HEK293 (cell line): ENCODE measurements around the gene TNIK.

ENCODE experiments used
- CTCF ChIA-PET: fragments of 350-600 bp; formaldehyde crosslinking; extraction: SDS; loops from one replicate; lab custom pipeline; 2021; ENCODE audit warnings: antibody characterized with exemption; lab: Yijun Ruan, JAX
- POLR2A ChIA-PET: fragments of 300-600 bp; formaldehyde crosslinking; extraction: SDS; loops from one replicate; lab custom pipeline; 2020; ENCODE audit warnings: antibody characterized with exemption, inconsistent platforms; lab: Yijun Ruan, JAX
- H3K27ac ChIP-seq: fragments of 200-500 bp; sonication (Bioruptor generic); 2 replicates; pipeline ENCODE4 v1.5.1; 2014; ENCODE audit warnings: low read depth, low read length, control low read depth, inconsistent platforms; ENCODE audit errors: extremely low read depth
- H3K36me3 ChIP-seq, 2 experiments: fragments of 200-500 bp in 1 of 2; sonication (Bioruptor generic) in 1 of 2; 1 replicate in 1 of 2; 2 replicates in 1 of 2; pipeline ENCODE4 v1.5.1; 2014 to 2017; ENCODE audit warnings: inconsistent platforms in 2 of 2, low read length in 2 of 2; ENCODE audit not compliant: control insufficient read depth in 2 of 2, insufficient read depth in 1 of 2
- H3K4me1 ChIP-seq: fragments of 200-500 bp; sonication (Bioruptor generic); 2 replicates; pipeline ENCODE4 v1.5.1; 2014; ENCODE audit warnings: mild to moderate bottlenecking, low read length, inconsistent platforms; ENCODE audit not compliant: control insufficient read depth, insufficient read depth
- H3K4me3 ChIP-seq: 2 replicates; pipeline ENCODE4 v1.5.1; 2011; ENCODE audit warnings: low read depth, mild to moderate bottlenecking, control low read depth, low read length, moderate library complexity
- H3K9me3 ChIP-seq: fragments of 200-500 bp; sonication (Bioruptor generic); 2 replicates; pipeline ENCODE4 v1.5.1; 2014; ENCODE audit warnings: low read depth, low read length, inconsistent platforms; ENCODE audit not compliant: control insufficient read depth, insufficient read depth
- ELK4 ChIP-seq: IDR thresholded peaks from 2 replicates; pipeline ENCODE4 v1.6.1; 2011; ENCODE audit warnings: mild to moderate bottlenecking, low read depth, low read length, borderline replicate concordance
- HOXD13 ChIP-seq: sonication (generic); formaldehyde crosslinking; IDR thresholded peaks from 2 replicates; pipeline ENCODE4 v1.8.0; 2022; ENCODE audit warnings: missing genetic modification reagents, borderline replicate concordance
- MEIS1 ChIP-seq: sonication (generic); formaldehyde crosslinking; IDR thresholded peaks from 2 replicates; pipeline ENCODE4 v1.8.1; 2022; ENCODE audit warnings: missing genetic modification reagents, mild to moderate bottlenecking, borderline replicate concordance
- MZF1 ChIP-seq: fragments of 450-650 bp; formaldehyde crosslinking; IDR thresholded peaks from 2 replicates; pipeline ENCODE4 v1.5.1; 2017; ENCODE audit warnings: missing biosample characterization, missing genetic modification characterization, borderline replicate concordance
- PBX3 ChIP-seq: sonication (generic); formaldehyde crosslinking; IDR thresholded peaks from 2 replicates; pipeline ENCODE4 v1.8.1; 2022; ENCODE audit warnings: mild to moderate bottlenecking, moderate library complexity, missing genetic modification reagents
- SCRT2 ChIP-seq: fragments of 450-650 bp; formaldehyde crosslinking; IDR thresholded peaks from 2 replicates; pipeline ENCODE4 v1.5.1; 2016; ENCODE audit warnings: missing biosample characterization, missing genetic modification characterization
- SETDB1 ChIP-seq: IDR thresholded peaks from one replicate; pipeline ENCODE4 v1.6.1; 2017; ENCODE audit warnings: mild to moderate bottlenecking, low read length, moderate library complexity, mixed read lengths; ENCODE audit not compliant: insufficient read length
- TCF7L2 ChIP-seq: IDR thresholded peaks from 2 replicates; pipeline ENCODE4 v1.6.1; 2011; ENCODE audit warnings: low read depth, mild to moderate bottlenecking, inconsistent platforms, low read length, moderate library complexity, borderline replicate concordance
- ZBTB17 ChIP-seq: fragments of 450-650 bp; formaldehyde crosslinking; IDR thresholded peaks from 2 replicates; pipeline ENCODE4 v1.5.1; 2016; ENCODE audit warnings: missing biosample characterization, missing genetic modification characterization
- ZFP37 ChIP-seq: fragments of 450-650 bp; formaldehyde crosslinking; IDR thresholded peaks from 2 replicates; pipeline ENCODE4 v1.5.1; 2016; ENCODE audit warnings: missing biosample characterization, missing genetic modification characterization
- ZNF10 ChIP-seq: fragments of 450-650 bp; formaldehyde crosslinking; IDR thresholded peaks from 2 replicates; pipeline ENCODE4 v1.5.1; 2017; ENCODE audit warnings: missing biosample characterization, missing genetic modification characterization
- ZNF132 ChIP-seq: fragments of 450-650 bp; formaldehyde crosslinking; IDR thresholded peaks from 2 replicates; pipeline ENCODE4 v1.5.1; 2017; ENCODE audit warnings: missing biosample characterization, missing genetic modification characterization, borderline replicate concordance
- ZNF19 ChIP-seq: fragments of 450-650 bp; formaldehyde crosslinking; IDR thresholded peaks from 2 replicates; pipeline ENCODE4; 2016; ENCODE audit warnings: missing biosample characterization, missing genetic modification characterization, low read depth
- ZNF223 ChIP-seq: fragments of 450-650 bp; formaldehyde crosslinking; IDR thresholded peaks from 2 replicates; pipeline ENCODE4 v1.5.1; 2016; ENCODE audit warnings: missing biosample characterization, missing genetic modification characterization
- ZNF473 ChIP-seq: fragments of 450-650 bp; formaldehyde crosslinking; IDR thresholded peaks from 2 replicates; pipeline ENCODE4 v1.5.1; 2017; ENCODE audit warnings: missing biosample characterization, missing genetic modification characterization
- ZNF48 ChIP-seq: fragments of 450-650 bp; formaldehyde crosslinking; IDR thresholded peaks from 2 replicates; pipeline ENCODE4 v1.5.1; 2016; ENCODE audit warnings: missing biosample characterization, missing genetic modification characterization
- ZNF514 ChIP-seq: fragments of 450-650 bp; formaldehyde crosslinking; IDR thresholded peaks from 2 replicates; pipeline ENCODE4 v1.5.1; 2016; ENCODE audit warnings: missing biosample characterization, missing genetic modification characterization
- ZNF600 ChIP-seq: fragments of 450-650 bp; formaldehyde crosslinking; IDR thresholded peaks from 2 replicates; pipeline ENCODE4 v1.5.1; 2016; ENCODE audit warnings: missing biosample characterization, missing genetic modification characterization
- ZNF610 ChIP-seq: fragments of 450-650 bp; formaldehyde crosslinking; IDR thresholded peaks from 2 replicates; pipeline ENCODE4 v1.5.1; 2016; ENCODE audit warnings: missing biosample characterization, missing genetic modification characterization, borderline replicate concordance
- ZNF629 ChIP-seq: fragments of 450-650 bp; formaldehyde crosslinking; IDR thresholded peaks from 2 replicates; pipeline ENCODE4 v1.5.1; 2017; ENCODE audit warnings: missing biosample characterization, missing genetic modification characterization
- ZNF645 ChIP-seq: fragments of 450-650 bp; formaldehyde crosslinking; IDR thresholded peaks from 2 replicates; pipeline ENCODE4; 2016; ENCODE audit warnings: missing biosample characterization, missing genetic modification characterization
- ZNF768 ChIP-seq: fragments of 450-650 bp; formaldehyde crosslinking; IDR thresholded peaks from 2 replicates; pipeline ENCODE4 v1.5.1; 2018; ENCODE audit warnings: missing biosample characterization, mild to moderate bottlenecking, missing genetic modification characterization
- ZSCAN18 ChIP-seq: fragments of 450-650 bp; formaldehyde crosslinking; IDR thresholded peaks from 2 replicates; pipeline ENCODE4 v1.5.1; 2016; ENCODE audit warnings: missing biosample characterization, missing genetic modification characterization
- ZSCAN23 ChIP-seq: fragments of 450-650 bp; formaldehyde crosslinking; IDR thresholded peaks from 2 replicates; pipeline ENCODE4 v1.5.1; 2016; ENCODE audit warnings: missing biosample characterization, missing genetic modification characterization
- ZSCAN4 ChIP-seq: fragments of 450-650 bp; formaldehyde crosslinking; IDR thresholded peaks from 2 replicates; pipeline ENCODE4 v1.5.1; 2017; ENCODE audit warnings: missing biosample characterization, missing genetic modification characterization

TNIK gene

GRCh38 chr3:171345107-171345843 lies 114.9 kb downstream of the TNIK start:
- CTCF ChIA-PET = interaction anchor here (0.6 to 1.5 kb wide), 3 partner anchors 9 to 109 kb away, joined by 3 to 4 read pairs (median 4); no protein-coding TSS in a partner anchor
- peaks cover 6% of the 10 kb centered on the region; the same call in 1 of the 2 replicates for H3K4me1 ChIP-seq

GRCh38 chr3:171343693-171344092 lies 116.5 kb downstream of the TNIK start:
- H3K36me3 ChIP-seq = no peaks in the 10 kb centered on the region
- POLR2A ChIA-PET = no interaction called here
- no peak overlapping the region for H3K4me3 ChIP-seq
- TF ChIP-seq SETDB1 (no peak), ZNF10 (tag by site-specific recombination) (no peak), SCRT2 (tag by site-specific recombination) (no peak), ZNF132 (tag by site-specific recombination) (no peak), PBX3 (CRISPR knock-in tag) (no peak), ZNF600 (tag by site-specific recombination) (no peak), ZNF19 (tag by site-specific recombination) (no peak), ZNF629 (tag by site-specific recombination) (no peak), ZFP37 (tag by site-specific recombination) (no peak), ZNF514 (tag by site-specific recombination) (no peak), ZNF223 (tag by site-specific recombination) (no peak), ZNF645 (tag by site-specific recombination) (no peak), ZSCAN4 (no peak), MZF1 (tag by site-specific recombination) (no peak), ELK4 (no peak), ZNF768 (no peak), ZSCAN23 (tag by site-specific recombination) (no peak)
- no peaks in the 10 kb centered on the region for H3K9me3 ChIP-seq
- peaks cover 6% of the 10 kb centered on the region; the same call in 1 of the 2 replicates for H3K4me1 ChIP-seq
- CTCF ChIA-PET = no interaction called here
- no peak overlapping the region for H3K27ac ChIP-seq

More at GRCh38 chr3:171345107-171345843, 114.9 kb downstream of the TNIK start:
- H3K9me3 ChIP-seq = no peaks in the 10 kb centered on the region
- POLR2A ChIA-PET = no interaction called here
- no peaks in the 10 kb centered on the region for H3K36me3 ChIP-seq
- no peak overlapping the region for H3K4me3 ChIP-seq
- TF ChIP-seq ZNF514 (tag by site-specific recombination) = no peak
- TF ChIP-seq ZBTB17 (tag by site-specific recombination) = no peak
- no peak for TF ChIP-seq MEIS1 (CRISPR knock-in tag)
- TF ChIP-seq HOXD13 (CRISPR knock-in tag) = no peak
- no peak for TF ChIP-seq TCF7L2
- no peak for TF ChIP-seq ZNF473 (tag by site-specific recombination)
- TF ChIP-seq ZNF610 (tag by site-specific recombination) = no peak
- TF ChIP-seq ZNF48 (tag by site-specific recombination) = no peak
- no peak for TF ChIP-seq ZSCAN18 (tag by site-specific recombination)
- H3K27ac ChIP-seq = no peak overlapping the region
